B cell (primary cell): ENCODE results near the gene BAHCC1. TPM values are rescaled to one million over a fixed set of nuclear protein-coding genes. Genes with fewer than 3 reads are reported as not detected.
A peak's percentile ranks its signal among the peaks of the same experiment; 100 is the strongest.

Experiments
- ATAC-seq: fragments of 200-7000 bp; cut with Tn5 transposase; one replicate; pipeline ENCODE4 v1.10.0; 2021; ENCODE audit warnings: low read depth, mild to moderate bottlenecking, moderate number of reproducible peaks, moderate library complexity
- CTCF ChIA-PET: fragments of 350-600 bp; sonication (Branson Sonifier 250); formaldehyde crosslinking; loops from one replicate; lab custom pipeline; 2021; ENCODE audit warnings: antibody characterized with exemption, inconsistent platforms; lab: Charles Lee
- POLR2A ChIA-PET: fragments of 350-600 bp; sonication (Branson Sonifier 250); formaldehyde crosslinking; loops from one replicate; lab custom pipeline; 2021; ENCODE audit warnings: antibody characterized with exemption; lab: Charles Lee
- DNase-seq: peaks from one replicate; pipeline ENCODE4 v3.0.0; 2013
- H2AFZ ChIP-seq: 2 replicates; pipeline ENCODE4 v1.6.1; 2012; ENCODE audit warnings: mild to moderate bottlenecking, low read depth, low read length; ENCODE audit not compliant: insufficient read depth, poor library complexity, severe bottlenecking
- H3K27ac ChIP-seq, 2 donors: 1 replicate in 1 of 2; 2 replicates in 1 of 2; pipeline ENCODE4 v1.5.1; 2012 to 2013; ENCODE audit warnings: low read length in 2 of 2, mild to moderate bottlenecking in 2 of 2, moderate library complexity in 1 of 2
- H3K27me3 ChIP-seq, 4 experiments: fragments of 200-600 bp in 1 of 4; sonication (generic) in 1 of 4; replicated peaks in 1 of 4; 1 replicate in 2 of 4; 2 replicates in 2 of 4; pipeline versions ENCODE4 v1.6.1 to v1.7.0; 2013 to 2016; ENCODE audit warnings: low read length in 3 of 4, mild to moderate bottlenecking in 2 of 4, mixed read lengths in 1 of 4, moderate library complexity in 1 of 4; ENCODE audit not compliant: insufficient read depth in 4 of 4, control insufficient read depth in 3 of 4; ENCODE audit errors: control extremely low read depth in 1 of 4
- H3K36me3 ChIP-seq, 2 experiments: replicated peaks in 1 of 2; 1 replicate in 1 of 2; 2 replicates in 1 of 2; pipeline versions ENCODE4 v1.6.1 to v1.7.1; 2013; ENCODE audit warnings: low read length in 1 of 2; ENCODE audit not compliant: insufficient read depth in 2 of 2, control insufficient read depth in 1 of 2; ENCODE audit errors: control extremely low read depth in 1 of 2, extremely low read depth in 1 of 2
- H3K4me1 ChIP-seq, 2 donors: fragments of 200-600 bp in 1 of 2; sonication (generic) in 1 of 2; 1 replicate in 1 of 2; 2 replicates in 1 of 2; pipeline versions ENCODE4 v1.5.1 to v1.6.1; 2013 to 2017; ENCODE audit warnings: low read length in 2 of 2; ENCODE audit not compliant: control insufficient read depth in 2 of 2, insufficient read depth in 2 of 2
- H3K4me2 ChIP-seq: replicated peaks from 2 replicates; pipeline ENCODE3; 2012; ENCODE audit warnings: mild to moderate bottlenecking, low read depth, low read length; ENCODE audit not compliant: poor library complexity, severe bottlenecking
- H3K4me3 ChIP-seq, 5 experiments: fragments of 200-600 bp in 1 of 5; sonication (generic) in 1 of 5; 1 replicate in 3 of 5; 2 replicates in 2 of 5; pipeline versions ENCODE4 v1.5.1 to v1.7.0; 2011 to 2016; ENCODE audit warnings: low read length in 4 of 5, mild to moderate bottlenecking in 4 of 5, low read depth in 2 of 5, control low read depth in 1 of 5, moderate library complexity in 1 of 5; ENCODE audit not compliant: insufficient read depth in 1 of 5; ENCODE audit errors: control extremely low read depth in 1 of 5, extremely low read depth in 1 of 5
- H3K79me2 ChIP-seq: fragments of 200-600 bp; sonication (generic); one replicate; pipeline ENCODE4 v1.6.0; 2016; ENCODE audit warnings: low read length; ENCODE audit not compliant: control insufficient read depth, insufficient read depth
- H3K9ac ChIP-seq: fragments of 200-600 bp; sonication (generic); 2 replicates; pipeline ENCODE4 v1.6.1; 2017; ENCODE audit warnings: mild to moderate bottlenecking, low read length, moderate library complexity
- H3K9me3 ChIP-seq, 3 donors: one replicate each; pipeline versions ENCODE4 v1.6.1 to v1.7.1; 2013; ENCODE audit warnings: low read length in 2 of 3; ENCODE audit not compliant: control insufficient read depth in 2 of 3, insufficient read depth in 1 of 3; ENCODE audit errors: control extremely low read depth in 1 of 3
- H4K20me1 ChIP-seq: 2 replicates; pipeline ENCODE4 v1.6.0; 2012; ENCODE audit warnings: mild to moderate bottlenecking, low read length; ENCODE audit not compliant: insufficient read depth, control insufficient read depth, poor library complexity, severe bottlenecking
- H3K27ac Mint-ChIP-seq: one replicate; pipeline ENCODE4 v1.8.0; 2021; ENCODE audit warnings: mixed read lengths
- H3K27me3 Mint-ChIP-seq: one replicate; pipeline ENCODE4 v1.8.0; 2021; ENCODE audit warnings: mixed read lengths
- H3K4me1 Mint-ChIP-seq: one replicate; pipeline ENCODE4 v1.8.0; 2021; ENCODE audit warnings: mixed read lengths
- H3K4me3 Mint-ChIP-seq: one replicate; pipeline ENCODE4 v1.8.0; 2021; ENCODE audit warnings: mixed read lengths
- H3K9me3 Mint-ChIP-seq: one replicate; pipeline ENCODE4 v1.8.0; 2022; ENCODE audit warnings: mixed read lengths; ENCODE audit not compliant: insufficient read depth
- CTCF ChIP-seq: fragments of 200-600 bp; IDR thresholded peaks from one replicate; pipeline ENCODE4 v1.8.0; 2022; ENCODE audit warnings: antibody characterized with exemption, mild to moderate bottlenecking
- EZH2 ChIP-seq: IDR thresholded peaks from 2 replicates; pipeline ENCODE4 v1.6.1; 2012; ENCODE audit warnings: borderline replicate concordance, low read depth, mild to moderate bottlenecking, moderate library complexity, low read length; ENCODE audit not compliant: insufficient read depth, poor library complexity, severe bottlenecking
- WGBS: methylation state at CpG from one replicate; pipeline ENCODE4 v1.1.5; 2013; ENCODE audit warnings: missing lambda C conversion rate; ENCODE audit not compliant: insufficient coverage; 5-methylcytosine and 5-hydroxymethylcytosine counted together
- intact Hi-C: fragments of 100-400 bp; cut with micrococcal nuclease; formaldehyde crosslinking; loops from one replicate; pipeline ENCODE4 v1.10.0; 2022
- polyA plus RNA-seq: library from polyadenylated mRNA; depleted of rRNA; stranded (reverse); fragments of >200 nt; gene quantifications from 2 replicates; pipeline ENCODE4 v1.2.3, GENCODE V29; 2012
- total RNA-seq, 2 donors: library from RNA; stranded (reverse); fragments of 120-200 nt in 1 of 2; gene quantifications; 1 replicate in 1 of 2; 2 replicates in 1 of 2; pipeline versions ENCODE4 v1.2.3 to v1.2.4, GENCODE V29; 2013 to 2022

The BAHCC1 gene
- total and polyA plus RNA-seq, 2 donors (not counting 1 experiment from before 2014, with no cell fraction given): 0.12 to 0.48 TPM

- Mint-ChIP-seq H3K27me3 (peaks cover 14% of the 10 kb centered on the region), H3K4me1 (peaks cover 15% of the 10 kb centered on the region), H3K9me3 (no peaks in the 10 kb centered on the region), H3K27ac (peak overlapping the region; percentile 26), H3K4me3 (peak overlapping the region; percentile 37)
- 9% methylated on average over 86 of the region's 87 CpGs for WGBS
- DNase-seq: peak; percentile 84
- TF ChIP-seq CTCF (no peak), EZH2 (no peak)
- H3K27me3 ChIP-seq: peaks cover 0 to 8% (median 3%) of the 10 kb centered on the region in 4 experiments
- H3K4me2 ChIP-seq: peak overlapping the region; percentile 99
- H2AFZ ChIP-seq: peak overlapping the region; percentile 92
- peak overlapping the region; percentile 79 for H3K9ac ChIP-seq
- H3K36me3 ChIP-seq: no peaks in the 10 kb centered on the region
- H4K20me1 ChIP-seq: no peaks in the 10 kb centered on the region
- H3K9me3 ChIP-seq: no peaks in the 10 kb centered on the region
- ChIA-PET CTCF (interaction anchor here (0.7 to 0.8 kb wide), 2 partner anchors 113 to 234 kb away, joined by 3 read pairs; no protein-coding TSS in a partner anchor), POLR2A (interaction anchor here (1.0 to 1.2 kb wide), 2 partner anchors 23 to 28 kb away, joined by 3 read pairs; no protein-coding TSS in a partner anchor)
- H3K4me1 ChIP-seq: peaks cover 28 to 35% of the 10 kb centered on the region in 2 donors
- H3K79me2 ChIP-seq: no peaks in the 10 kb centered on the region
- H3K4me3 ChIP-seq: peak overlapping the region in 4 of 5 experiments; percentile 56 to 77 (median 67)
- ATAC-seq: peak; percentile 56
- peak overlapping the region in 1 of 2 donors; percentile 82 for H3K27ac ChIP-seq
- intact Hi-C loops: loop anchor here (10.0 kb wide), 1 partner anchor 117 kb away; no protein-coding TSS in a partner anchor
Measured at GRCh38 chr17:81487487-81488275, 92.4 kb downstream of the BAHCC1 start.
